Hindlimb muscle (tissue), 1 donor: ENCODE data around the gene ARHGEF40. TPM values are rescaled to one million over a fixed set of nuclear protein-coding genes. Genes with fewer than 3 reads are reported as not detected.
A peak's percentile ranks its signal among the peaks of the same experiment; 100 is the strongest.

Experiments used
- DNase-seq: peaks from one replicate; pipeline ENCODE4 v3.0.0-alpha.2; 2013
- polyA plus RNA-seq: library from polyadenylated mRNA; unstranded; fragments of 120-200 nt; gene quantifications from one replicate; pipeline ENCODE4 v1.2.1, GENCODE V29; 2013; ENCODE audit not compliant: insufficient read length

ARHGEF40 gene
- polyA plus RNA-seq, 1 donor: 65.6 TPM

DNA sequence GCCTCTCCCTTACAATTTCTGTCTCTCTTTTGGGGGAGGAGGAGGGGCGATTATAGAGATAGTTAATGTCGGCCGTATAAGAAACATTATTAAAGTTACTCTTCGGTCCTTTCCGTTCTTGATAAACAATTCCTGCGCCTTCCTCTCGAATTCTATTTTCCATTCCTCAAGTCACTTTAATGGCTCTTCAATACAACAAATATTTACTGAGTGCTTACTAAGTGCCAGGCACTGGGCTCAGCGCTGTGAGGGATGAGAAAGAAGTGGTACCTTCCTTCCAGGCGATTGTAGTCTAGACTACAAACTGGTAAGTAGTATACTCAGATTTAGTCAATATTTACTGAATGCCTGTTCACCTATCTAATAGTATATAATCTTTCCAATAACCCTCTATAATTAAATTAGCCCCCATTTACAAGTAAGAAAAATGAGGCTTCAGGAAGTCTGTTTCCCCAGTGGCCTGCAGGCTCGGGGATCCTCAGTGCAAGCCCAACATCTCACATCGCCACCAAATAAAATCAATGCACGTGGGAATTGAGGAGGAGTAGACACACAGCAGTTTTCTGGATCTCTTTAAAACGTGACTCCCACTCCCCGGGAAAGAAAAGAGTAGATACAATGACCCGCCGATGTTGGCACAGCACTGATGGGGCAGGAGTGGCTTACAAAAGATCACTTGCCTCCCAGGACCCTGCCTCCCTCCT is 28.9 kb downstream of the ARHGEF40 start:
- DNase-seq: no peak

DNA sequence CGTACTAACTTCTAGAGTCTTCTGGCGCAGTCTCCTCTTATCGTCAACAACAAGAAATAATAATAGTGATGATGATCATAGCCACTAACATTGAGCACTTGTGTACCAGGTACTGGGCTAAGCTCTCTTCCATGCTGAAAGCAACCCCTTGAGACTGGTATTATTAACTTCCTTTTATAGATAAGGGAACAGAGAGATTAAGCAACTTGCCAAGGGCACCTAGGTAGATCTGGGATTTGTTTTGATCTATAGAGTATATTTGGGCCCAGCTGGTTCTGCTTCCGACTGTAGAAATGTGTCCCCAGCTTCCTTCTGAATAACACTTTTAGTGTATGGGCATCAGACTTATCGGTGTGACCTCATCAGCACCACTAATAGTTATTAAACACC is 29.5 kb downstream of the ARHGEF40 start:
- DNase-seq: no peak

DNA sequence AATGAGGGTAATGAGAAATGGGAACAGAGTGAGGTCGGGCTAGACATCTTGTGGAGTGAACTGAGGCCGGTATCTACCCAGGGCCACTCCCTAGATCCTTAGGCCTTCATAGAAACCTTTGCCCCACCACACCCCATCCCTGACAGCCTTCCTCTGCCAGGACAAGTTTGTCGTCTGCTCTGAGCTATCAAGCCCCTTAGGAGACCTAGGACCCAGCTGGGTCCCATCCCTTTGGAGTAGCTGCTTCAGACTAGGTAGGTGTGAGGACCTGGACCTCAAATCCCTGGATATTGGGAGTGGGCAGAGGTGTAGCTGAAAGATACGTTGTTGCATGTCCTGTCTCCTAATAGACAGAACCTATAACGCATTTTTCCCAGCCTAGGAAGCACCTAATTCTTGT is 30.8 kb downstream of the ARHGEF40 start, which contains the start of gene TMEM253:
TSS of gene TMEM253 (plus strand) at position 136 of the 400 bp plus-strand sequence. CDS start 278 bp downstream, outside the sequence.
- DNase-seq: no peak

GRCh38 chr14:21101802-21102413 is 31.8 kb downstream of the ARHGEF40 start:
- no peak for DNase-seq

DNA sequence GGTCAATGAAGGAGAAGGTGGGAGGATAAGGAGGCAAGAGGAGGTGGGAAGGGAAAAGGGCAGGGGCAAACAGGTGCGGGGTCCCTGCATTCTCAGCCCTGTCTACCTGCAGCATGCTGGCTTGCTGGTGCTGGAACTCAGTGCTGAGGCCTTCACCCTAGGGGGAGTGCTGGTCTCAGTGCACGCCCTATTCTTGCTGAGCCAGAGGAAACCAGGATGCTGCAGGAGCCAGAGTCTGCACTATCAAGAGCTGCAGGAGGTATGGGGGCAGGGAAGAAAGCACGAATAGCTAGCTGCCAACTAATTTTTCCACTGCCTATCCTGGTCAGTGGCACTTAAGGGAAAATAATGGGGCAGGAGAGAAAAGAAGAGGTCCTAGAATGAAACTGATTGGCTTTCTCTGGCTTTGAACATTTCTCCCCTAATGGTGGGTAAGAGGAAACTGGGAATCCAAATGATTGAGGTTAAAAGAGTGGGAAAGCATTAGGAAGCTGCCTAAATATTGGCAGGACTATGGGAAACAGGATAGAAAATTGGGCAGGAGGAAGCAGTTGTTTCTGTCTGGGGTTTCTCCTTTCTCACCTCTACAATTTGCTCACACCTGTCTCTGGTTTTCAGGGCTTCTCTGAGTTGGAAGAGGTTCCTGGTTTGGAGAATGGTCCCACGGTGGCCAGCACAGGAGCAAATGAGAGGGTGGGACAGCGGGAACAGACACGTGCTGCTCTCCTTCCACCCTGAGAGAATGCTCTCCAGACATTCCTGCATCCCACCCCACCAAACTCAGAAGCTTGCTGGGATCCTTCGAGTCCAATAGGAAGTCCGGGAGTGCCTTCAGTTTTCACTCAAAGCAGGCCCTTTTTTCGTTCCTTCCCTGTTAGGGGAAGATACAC is 32.7 kb downstream of the ARHGEF40 start:
- no peak for DNase-seq

- no peak for DNase-seq
Measured at GRCh38 chr14:21103411-21103709, 33.3 kb downstream of the ARHGEF40 start.

DNA sequence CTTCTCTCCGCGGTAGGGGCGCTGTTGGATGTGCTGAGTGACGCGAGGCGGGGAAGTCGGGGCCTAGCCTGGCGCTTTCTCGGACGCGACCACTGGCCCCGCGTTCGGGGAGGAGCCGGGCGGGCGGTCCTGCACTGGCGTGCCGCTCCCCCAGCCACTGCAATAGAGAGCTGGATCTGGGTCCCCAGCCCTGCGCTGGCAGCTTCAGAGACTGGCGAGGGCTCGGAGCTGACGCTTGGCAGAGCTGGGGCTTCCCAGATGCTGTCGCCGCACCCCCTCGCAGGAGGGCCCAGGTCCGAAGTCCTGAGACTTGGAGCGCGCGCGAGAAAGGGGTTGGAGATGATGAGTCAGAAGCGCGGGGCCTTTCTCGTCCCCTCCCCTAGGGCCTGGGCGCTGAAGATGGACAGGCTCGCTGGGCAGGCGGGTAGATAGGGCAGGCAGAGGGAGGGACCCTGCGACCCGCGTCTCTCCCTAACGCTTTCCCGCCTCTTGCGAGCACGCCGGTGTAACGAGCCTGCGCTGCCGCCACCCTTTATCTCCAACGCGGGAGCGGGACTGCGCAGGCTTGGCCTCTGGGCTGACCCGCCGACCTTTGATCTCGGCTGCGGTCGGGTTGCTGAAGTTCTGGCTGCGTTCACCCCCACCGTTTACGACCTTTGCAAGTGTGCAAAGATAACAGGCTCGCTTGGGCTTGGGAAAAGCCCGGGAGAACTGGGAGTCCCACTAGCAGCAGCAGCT is 33.8 kb downstream of the ARHGEF40 start:
- peak; percentile 96 for DNase-seq

DNA sequence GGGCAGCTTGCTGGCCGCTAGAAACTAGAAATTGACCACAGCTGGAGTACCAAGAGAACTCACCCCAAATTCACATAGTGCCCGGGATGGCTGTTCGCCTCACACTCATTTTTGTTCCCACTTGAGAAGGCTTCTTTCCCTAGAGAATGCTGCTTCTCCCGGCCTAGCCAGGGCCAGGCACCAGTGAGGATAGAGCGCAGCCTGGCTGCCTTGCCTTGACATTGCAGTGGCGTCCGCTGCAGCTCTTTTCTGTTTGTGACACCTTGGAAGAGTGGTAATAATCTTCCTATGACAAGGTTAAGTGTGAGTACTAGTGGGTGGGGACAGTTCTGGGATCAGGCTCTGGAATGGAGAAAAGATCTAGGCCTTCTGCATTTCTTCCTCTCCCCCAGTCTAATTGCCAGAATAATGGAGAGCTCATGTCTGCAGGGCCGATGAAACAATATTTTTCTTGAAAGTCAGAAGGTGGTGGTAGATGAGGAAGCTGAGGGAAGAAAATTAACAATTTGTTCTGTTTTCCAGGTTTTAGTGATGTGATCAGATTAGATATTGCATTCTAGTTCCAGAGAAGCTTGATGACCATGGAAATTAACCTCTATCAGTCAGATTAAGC is 34.5 kb downstream of the ARHGEF40 start:
- DNase-seq: peak; percentile 74

- DNase-seq: no peak
Measured at GRCh38 chr14:21105095-21105494, 35.0 kb downstream of the ARHGEF40 start.

DNA sequence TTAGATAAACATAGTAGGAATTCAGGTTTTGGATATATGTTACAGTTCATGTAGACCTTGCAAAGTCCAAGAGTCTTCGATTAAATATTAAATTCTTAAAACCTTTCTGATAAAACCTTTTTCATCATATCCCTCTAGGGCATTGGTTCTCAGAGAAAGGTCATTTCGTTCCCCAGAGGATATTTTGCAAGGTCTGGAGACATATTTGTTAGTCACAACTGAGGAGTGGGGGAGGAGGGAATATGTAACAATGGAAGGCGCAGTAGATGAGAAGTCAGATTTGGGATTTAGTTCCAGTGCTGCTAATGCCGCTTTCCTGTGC is 36.0 kb downstream of the ARHGEF40 start:
- no peak for DNase-seq

GRCh38 chr14:21106498-21107282 is 36.6 kb downstream of the ARHGEF40 start:
- peak; percentile 82 for DNase-seq

- DNase-seq: no peak
Measured at GRCh38 chr14:21107283-21107800, 37.2 kb downstream of the ARHGEF40 start.

DNA sequence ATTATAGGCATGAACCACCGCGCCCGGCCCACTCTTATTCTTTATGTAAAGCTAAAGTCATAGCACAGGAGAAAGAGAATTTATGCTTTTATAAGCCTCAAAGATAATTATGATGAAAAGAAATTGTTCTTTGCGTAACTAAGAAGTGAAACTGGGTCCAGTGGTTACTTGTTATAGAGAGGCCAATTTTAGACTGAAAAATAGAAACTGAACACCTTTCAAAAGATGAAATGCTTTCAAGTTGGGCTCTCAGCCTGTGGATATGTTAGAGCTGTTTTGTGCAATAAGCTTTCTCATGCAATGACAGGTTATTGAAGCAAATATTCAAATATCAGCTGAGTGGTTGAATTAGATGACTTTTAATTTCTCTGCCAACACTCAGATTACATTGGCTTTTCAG is 38.7 kb downstream of the ARHGEF40 start:
- no peak for DNase-seq

DNA sequence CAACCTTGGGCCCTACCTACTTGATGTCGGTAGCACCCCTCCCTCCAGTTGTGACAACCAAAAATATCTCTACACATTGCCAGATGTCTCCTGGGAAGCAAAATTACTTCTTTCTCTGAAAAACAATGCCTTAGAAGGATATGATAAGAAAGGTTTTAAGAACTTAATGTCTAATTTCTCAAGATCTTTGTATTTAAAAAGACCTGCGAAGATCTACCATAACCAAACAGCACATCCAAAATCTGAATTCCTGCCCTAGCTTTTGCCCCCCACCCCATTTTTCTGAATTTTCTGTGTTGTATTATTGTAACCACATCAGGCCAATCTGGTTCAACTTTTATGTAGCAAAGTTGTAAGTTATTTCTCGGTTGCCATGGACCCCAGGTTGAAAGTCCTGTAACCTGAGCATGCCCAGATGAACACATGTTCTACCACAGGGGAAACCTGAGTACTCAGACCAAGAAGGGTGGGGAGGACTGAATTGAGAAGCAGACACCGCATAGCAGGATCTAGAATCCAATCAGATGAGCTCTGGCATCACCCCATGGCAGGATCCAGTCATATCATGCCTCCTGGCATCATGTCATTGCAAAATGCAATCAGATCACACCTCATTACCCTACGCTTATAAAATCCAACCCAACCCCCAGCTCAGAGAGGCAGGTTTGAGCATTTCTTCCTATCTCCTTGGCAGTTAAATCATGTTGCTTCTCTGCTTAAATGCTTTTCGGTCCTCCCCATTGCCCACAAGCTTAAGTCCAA is 39.5 kb downstream of the ARHGEF40 start:
- no peak for DNase-seq

GRCh38 chr14:21112255-21112654 is 42.2 kb downstream of the ARHGEF40 start:
- DNase-seq: no peak

GRCh38 chr14:21113369-21113768 is 43.3 kb downstream of the ARHGEF40 start:
- no peak for DNase-seq

GRCh38 chr14:21118933-21119332 is 48.8 kb downstream of the ARHGEF40 start:
- DNase-seq: no peak

DNA sequence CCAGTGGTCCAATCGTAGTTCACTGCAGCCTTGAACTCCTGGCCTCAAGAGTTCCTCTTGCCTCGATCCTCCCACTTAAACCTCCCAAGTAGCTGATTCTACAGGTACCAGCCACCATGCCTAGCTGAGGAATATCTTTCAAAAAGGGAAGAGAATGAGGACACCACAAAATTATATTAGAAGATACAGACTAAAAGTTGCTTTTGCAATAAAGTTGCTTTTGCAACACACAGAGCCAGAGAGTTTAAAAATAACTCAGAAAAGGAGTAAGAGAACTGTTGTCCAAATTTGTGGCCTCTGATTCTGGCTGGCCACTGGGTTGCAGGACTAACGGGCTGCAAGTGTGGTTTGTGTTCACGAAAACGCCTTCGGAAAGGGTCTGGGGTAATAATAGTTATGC is 50.6 kb downstream of the ARHGEF40 start:
- DNase-seq: no peak

- DNase-seq: no peak
Measured at GRCh38 chr14:21121122-21121521, 51.0 kb downstream of the ARHGEF40 start.

GRCh38 chr14:21123429-21123828 is 53.3 kb downstream of the ARHGEF40 start:
- no peak for DNase-seq

- no peak for DNase-seq
Measured at GRCh38 chr14:21133901-21134300, 63.8 kb downstream of the ARHGEF40 start.
